ENCODE measurements around the gene ZNF273. TPM values are rescaled to one million over a fixed set of nuclear protein-coding genes. Genes with fewer than 3 reads are reported as not detected.
A peak's percentile ranks its signal among the peaks of the same experiment; 100 is the strongest.

Gene ZNF273
- total RNA-seq, 1 experiment from 2014 or later = 5.1 TPM

DNA sequence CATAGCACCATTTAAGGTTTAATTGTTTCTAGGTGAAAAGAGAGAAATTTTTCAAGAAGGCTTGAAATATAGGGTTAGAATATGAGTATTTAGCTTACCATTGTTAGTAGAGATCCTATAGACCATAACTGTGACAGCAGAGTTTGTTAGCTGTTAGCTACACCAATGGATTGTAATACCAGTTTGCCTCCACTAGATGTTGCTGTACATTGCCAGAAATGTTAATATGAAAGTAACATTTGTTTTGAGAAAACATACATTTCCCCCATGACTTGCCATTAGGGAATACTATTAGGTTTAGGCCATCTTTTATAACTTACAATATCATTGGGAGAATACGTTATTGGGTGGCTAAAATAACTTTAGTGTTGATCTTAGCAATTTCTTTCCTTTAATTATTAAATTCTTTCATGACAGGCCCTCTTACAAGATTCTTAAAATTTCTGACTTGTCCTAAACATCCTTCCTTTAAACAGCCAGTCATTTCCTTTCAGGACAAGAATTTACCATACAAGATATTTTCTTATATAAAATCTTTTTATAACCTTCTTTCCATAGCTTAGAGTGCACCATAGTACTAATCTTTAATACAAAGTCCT lies 48.3 kb downstream of the ZNF273 start:
- Mint-ChIP-seq H3K27me3 (ENCODE audit: unreplicated experiment) (peaks cover 9% of the 10 kb centered on the region), H3K4me1 (ENCODE audit: low read depth, unreplicated experiment) (no peaks in the 10 kb centered on the region), H3K36me3 (ENCODE audit: insufficient read depth, unreplicated experiment) (no peaks in the 10 kb centered on the region), H3K4me3 (ENCODE audit: low read depth, unreplicated experiment) (no peak overlapping the region), H3K27ac (ENCODE audit: unreplicated experiment) (no peak overlapping the region), H3K9me3 (ENCODE audit: low read depth, unreplicated experiment) (peaks cover 2% of the 10 kb centered on the region)
- TF ChIP-seq, protein P1, sequence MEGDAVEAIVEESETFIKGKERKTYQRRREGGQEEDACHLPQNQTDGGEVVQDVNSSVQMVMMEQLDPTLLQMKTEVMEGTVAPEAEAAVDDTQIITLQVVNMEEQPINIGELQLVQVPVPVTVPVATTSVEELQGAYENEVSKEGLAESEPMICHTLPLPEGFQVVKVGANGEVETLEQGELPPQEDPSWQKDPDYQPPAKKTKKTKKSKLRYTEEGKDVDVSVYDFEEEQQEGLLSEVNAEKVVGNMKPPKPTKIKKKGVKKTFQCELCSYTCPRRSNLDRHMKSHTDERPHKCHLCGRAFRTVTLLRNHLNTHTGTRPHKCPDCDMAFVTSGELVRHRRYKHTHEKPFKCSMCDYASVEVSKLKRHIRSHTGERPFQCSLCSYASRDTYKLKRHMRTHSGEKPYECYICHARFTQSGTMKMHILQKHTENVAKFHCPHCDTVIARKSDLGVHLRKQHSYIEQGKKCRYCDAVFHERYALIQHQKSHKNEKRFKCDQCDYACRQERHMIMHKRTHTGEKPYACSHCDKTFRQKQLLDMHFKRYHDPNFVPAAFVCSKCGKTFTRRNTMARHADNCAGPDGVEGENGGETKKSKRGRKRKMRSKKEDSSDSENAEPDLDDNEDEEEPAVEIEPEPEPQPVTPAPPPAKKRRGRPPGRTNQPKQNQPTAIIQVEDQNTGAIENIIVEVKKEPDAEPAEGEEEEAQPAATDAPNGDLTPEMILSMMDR (IDR thresholded peaks at IDR 0.05; ENCODE audit: unreplicated experiment) = peak; percentile 25
- DNase-seq = peak; percentile 15
- BruUV-seq (replicated peaks) = no TSS peak
- intact Hi-C loops (cut with micrococcal nuclease; ENCODE audit: unreplicated experiment) = loop anchor here (1.0 kb wide), 1 partner anchor 356 kb away; no protein-coding TSS in a partner anchor
- CTCF ChIA-PET = interaction anchor here (1.0 kb wide), 1 partner anchor 87 kb away, joined by 4 read pairs; no protein-coding TSS in a partner anchor

DNA sequence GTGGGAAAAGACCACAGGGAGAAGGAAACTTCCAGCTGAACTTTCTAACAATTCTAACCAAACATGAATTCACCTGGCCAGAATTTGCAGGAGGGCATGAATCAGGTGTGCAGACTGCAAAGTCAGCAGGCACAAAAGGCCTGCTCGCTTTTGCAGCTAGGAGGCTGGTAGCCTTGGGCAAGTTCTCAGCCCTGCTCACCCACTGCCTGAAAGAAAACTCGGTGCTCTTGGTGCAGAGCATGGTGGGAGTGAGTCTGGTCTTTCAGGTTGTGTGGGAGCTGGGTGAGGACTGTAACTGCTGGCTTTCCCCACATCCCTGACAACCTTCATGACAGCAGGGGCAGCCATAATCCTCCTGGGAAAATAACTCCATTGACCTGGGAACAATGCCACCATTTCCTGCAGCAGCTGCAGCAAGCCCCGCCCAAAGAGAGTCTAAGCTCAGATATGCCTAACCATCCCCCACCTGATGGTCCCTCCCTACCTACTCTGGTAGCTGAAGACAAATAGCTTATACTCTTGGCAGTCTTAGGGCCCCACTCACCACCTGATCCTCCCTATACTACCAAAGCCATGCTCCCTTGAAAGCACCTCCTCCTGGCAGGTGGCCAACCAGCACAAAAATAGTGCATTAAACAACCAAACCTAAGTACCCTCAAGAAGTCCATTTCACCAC lies 56.1 kb downstream of the ZNF273 start:
- no TSS peak for BruUV-seq (replicated peaks)
- Mint-ChIP-seq H3K36me3 (ENCODE audit: insufficient read depth, unreplicated experiment) (no peaks in the 10 kb centered on the region), H3K27ac (ENCODE audit: unreplicated experiment) (no peak overlapping the region), H3K4me3 (ENCODE audit: low read depth, unreplicated experiment) (no peak overlapping the region), H3K4me1 (ENCODE audit: low read depth, unreplicated experiment) (no peaks in the 10 kb centered on the region), H3K9me3 (ENCODE audit: low read depth, unreplicated experiment) (peaks cover 2% of the 10 kb centered on the region), H3K27me3 (ENCODE audit: unreplicated experiment) (no peaks in the 10 kb centered on the region)
- CTCF ChIA-PET = no interaction called here
- intact Hi-C loops (cut with micrococcal nuclease; ENCODE audit: unreplicated experiment) = no loop called here
- TF ChIP-seq, protein P1 (IDR thresholded peaks at IDR 0.05; ENCODE audit: unreplicated experiment) = no peak
- DNase-seq = no peak

DNA sequence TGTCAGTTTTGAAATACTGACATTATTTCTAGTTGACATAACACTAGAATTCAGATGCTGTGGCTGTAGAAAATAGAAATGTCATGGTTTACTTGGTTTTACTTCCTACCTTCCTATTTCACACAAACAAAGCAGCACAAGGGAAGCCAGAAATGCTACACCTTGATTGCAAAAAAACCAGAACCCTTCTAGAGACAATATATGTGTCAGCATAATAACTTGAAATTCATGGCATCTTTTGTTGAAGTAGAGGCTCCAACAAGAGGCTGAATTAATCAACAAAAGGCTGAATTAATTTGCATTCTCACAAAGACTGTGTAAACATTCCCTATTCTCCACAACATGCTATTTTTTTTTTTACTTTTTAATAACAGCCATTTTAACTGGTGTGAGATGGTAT lies 62.5 kb downstream of the ZNF273 start:
- no peaks in the 10 kb centered on the region for H3K4me1 Mint-ChIP-seq (ENCODE audit: low read depth, unreplicated experiment)
- intact Hi-C loops (cut with micrococcal nuclease; ENCODE audit: unreplicated experiment) = no loop called here
- no TSS peak for BruUV-seq (replicated peaks)
- H3K9me3 Mint-ChIP-seq (ENCODE audit: low read depth, unreplicated experiment) = peaks cover 2% of the 10 kb centered on the region
- no peak overlapping the region for H3K4me3 Mint-ChIP-seq (ENCODE audit: low read depth, unreplicated experiment)
- no peaks in the 10 kb centered on the region for H3K36me3 Mint-ChIP-seq (ENCODE audit: insufficient read depth, unreplicated experiment)
- CTCF ChIA-PET = no interaction called here
- DNase-seq = no peak
- no peak overlapping the region for H3K27ac Mint-ChIP-seq (ENCODE audit: unreplicated experiment)
- TF ChIP-seq, protein P1 (IDR thresholded peaks at IDR 0.05; ENCODE audit: unreplicated experiment) = no peak
- no peaks in the 10 kb centered on the region for H3K27me3 Mint-ChIP-seq (ENCODE audit: unreplicated experiment)

DNA sequence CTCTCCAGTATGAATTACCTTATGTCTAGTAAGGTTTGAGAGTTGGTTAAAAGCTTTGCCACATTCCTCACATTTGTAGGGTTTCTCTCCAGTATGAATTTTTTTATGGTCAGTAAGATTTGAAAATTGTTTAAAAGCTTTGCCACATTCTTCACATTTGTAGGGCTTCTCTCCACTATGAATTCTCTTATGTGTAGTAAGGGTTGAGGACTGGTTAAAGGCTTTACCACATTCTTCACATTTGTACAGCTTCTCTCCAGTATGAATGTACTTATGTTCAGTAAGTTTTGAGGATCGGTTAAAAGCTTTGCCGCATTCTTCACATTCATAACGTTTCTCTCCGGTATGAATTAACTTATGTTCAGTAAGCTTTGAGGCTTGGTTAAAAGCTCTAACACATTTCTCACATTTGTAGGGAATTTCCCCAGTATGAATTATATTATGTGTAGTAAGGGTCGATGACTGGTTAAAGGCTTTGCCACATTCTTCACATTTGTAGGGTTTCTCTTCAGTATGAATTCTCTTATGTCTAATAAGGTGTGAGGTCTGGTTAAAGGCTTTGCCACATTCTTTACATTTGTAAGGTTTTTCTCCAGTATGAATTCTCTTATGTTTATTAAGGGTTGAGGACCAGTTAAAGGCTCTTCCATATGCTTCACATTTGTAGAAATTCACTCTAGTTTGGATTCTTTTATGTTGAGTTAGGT lies 75.6 kb downstream of the ZNF273 start:
- H3K9me3 Mint-ChIP-seq (ENCODE audit: low read depth, unreplicated experiment) = peaks cover 6% of the 10 kb centered on the region
- H3K27me3 Mint-ChIP-seq (ENCODE audit: unreplicated experiment) = no peaks in the 10 kb centered on the region
- H3K4me1 Mint-ChIP-seq (ENCODE audit: low read depth, unreplicated experiment) = no peaks in the 10 kb centered on the region
- TF ChIP-seq, protein P1 (IDR thresholded peaks at IDR 0.05; ENCODE audit: unreplicated experiment) = no peak
- H3K27ac Mint-ChIP-seq (ENCODE audit: unreplicated experiment) = no peak overlapping the region
- BruUV-seq (replicated peaks) = no TSS peak
- no peaks in the 10 kb centered on the region for H3K36me3 Mint-ChIP-seq (ENCODE audit: insufficient read depth, unreplicated experiment)
- no peak overlapping the region for H3K4me3 Mint-ChIP-seq (ENCODE audit: low read depth, unreplicated experiment)
- no peak for DNase-seq
- intact Hi-C loops (cut with micrococcal nuclease; ENCODE audit: unreplicated experiment) = no loop called here
- CTCF ChIA-PET = no interaction called here

Other genes starting within 250 kb of the ZNF273 start
- 7.7 TPM in 2 replicates for gene ZNF107, start 237.1 kb upstream of the ZNF273 start, total RNA-seq (2022)
- 5.5 and 6.5 TPM in 2 replicates for gene ZNF138, start 108.8 kb upstream of the ZNF273 start, total RNA-seq (2022)
- 2.4 and 2.5 TPM in 2 replicates for gene ZNF117, start 87.8 kb downstream of the ZNF273 start, total RNA-seq (2022)
- 7.2 and 7.6 TPM in 2 replicates for gene ERV3-1, start 103.4 kb downstream of the ZNF273 start, total RNA-seq (2022)

Measured in Calu3 (cell line).